ENCODE results near the gene SPARC.
"Not testable (repeated sequence)": the region's sequence is repeated elsewhere in the genome, so short reads cannot be mapped to it uniquely, and the experiment has no call there.

Gene SPARC, protein sequence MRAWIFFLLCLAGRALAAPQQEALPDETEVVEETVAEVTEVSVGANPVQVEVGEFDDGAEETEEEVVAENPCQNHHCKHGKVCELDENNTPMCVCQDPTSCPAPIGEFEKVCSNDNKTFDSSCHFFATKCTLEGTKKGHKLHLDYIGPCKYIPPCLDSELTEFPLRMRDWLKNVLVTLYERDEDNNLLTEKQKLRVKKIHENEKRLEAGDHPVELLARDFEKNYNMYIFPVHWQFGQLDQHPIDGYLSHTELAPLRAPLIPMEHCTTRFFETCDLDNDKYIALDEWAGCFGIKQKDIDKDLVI

DNA sequence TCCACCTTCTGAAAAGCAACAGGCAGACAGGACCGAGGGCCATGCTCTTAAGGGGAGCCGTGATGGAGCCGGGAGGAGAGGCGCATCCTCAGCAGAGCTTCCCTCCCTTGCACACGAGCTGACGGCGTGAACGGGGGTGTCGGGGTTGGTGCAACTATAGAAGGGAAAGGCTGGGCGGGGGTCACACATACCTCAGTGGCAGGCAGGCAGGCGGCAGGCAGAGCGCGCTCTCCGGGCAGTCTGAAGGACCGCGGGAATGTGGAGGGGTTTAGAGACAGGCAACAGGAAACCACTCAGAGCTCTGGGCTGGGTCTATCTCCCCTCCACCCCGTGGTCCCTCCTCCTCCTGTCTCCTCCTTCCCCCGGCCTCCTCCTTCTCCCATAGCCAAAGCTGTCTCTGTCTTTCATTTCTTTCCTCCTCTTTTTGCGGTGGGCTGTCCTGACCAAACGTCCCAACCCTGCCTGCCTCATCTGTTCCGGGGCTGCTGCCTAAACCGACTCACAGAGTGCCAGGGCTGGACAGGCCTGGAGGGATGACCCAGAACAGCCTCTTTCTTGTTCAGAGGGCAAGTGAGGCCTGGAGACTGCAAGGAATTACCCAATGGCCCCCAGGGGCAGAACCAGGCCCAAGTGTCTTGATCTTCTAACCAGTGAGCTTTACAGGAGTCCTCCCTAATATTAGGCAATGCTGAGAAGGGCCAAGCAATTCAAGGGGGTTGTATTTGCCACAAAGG lies at the start of gene SPARC:
Gene SPARC (minus strand): TSS at position 242 of the 734 bp plus-strand sequence. CDS start 10,727 bp downstream, outside the sequence.
- FAIRE-seq = peak; percentile 70

DNA sequence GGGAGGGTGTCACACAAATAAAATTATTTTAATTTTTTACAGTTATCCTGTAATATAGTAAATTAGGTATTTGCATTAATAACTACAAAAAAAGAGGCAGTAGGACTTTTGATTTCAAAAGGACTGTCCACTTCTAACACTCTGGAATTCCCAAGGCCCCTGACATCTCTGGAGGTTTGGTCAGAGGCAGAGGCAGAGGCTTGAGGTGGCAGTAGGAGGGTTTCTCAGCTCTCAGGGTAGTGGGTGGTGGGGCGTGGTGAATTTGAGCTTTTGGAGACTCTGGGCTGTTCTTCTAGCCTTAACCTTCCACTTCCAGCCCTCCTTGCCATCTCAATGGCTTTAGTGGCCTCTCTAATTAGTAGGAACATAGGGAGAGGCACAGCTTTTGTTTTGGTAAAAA lies 48.9 kb upstream of the SPARC start:
- no peak for FAIRE-seq

DNA sequence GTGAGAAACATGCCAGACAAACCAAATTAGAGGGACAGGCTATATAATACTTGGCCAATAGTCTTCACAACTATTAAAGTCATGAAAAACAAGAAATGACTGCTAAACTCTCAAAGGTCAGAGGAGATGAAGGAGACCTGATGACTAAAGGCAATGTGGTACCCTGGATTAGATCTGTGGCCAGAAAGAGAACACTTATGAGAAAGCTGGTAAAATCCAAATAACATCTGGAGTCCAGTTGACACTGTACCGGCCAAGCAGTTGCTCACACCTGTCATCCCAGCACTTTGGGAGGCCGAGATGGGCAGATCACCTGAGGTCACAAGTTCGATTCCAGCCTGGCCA lies 47.3 kb upstream of the SPARC start:
- no peak for FAIRE-seq

DNA sequence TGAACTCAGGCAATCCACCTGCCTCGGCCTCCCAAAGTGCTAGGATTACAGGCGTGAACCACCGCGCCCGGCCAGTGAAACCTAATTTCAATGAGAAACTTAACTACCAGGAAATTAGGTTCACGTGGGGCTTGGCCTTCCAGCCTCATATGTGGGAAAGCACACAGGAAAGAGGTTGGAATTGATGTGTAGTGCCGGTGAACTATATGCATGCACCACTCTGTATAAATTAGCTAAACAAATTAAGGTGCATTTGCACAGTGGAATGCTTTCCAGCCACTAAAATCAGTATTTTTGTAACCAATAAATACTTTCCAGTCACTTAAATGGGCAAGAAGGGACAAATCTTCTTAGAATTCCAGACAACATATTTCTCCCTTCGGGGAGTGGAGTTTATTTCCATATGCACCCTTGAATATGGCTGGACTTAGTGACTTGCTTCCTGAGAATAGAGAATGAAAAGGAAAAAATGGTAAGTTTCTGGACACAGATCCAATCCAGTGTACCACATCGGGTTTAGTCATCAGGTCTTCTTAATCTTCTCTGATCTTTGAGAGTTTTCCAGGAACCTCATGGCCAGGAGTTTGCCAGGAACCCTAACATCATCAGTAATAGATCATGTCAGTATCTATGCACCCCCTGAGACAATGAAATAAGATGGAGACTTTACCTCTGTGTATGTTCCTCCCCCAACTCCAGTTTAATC lies 46.8 kb upstream of the SPARC start:
- no peak for FAIRE-seq

DNA sequence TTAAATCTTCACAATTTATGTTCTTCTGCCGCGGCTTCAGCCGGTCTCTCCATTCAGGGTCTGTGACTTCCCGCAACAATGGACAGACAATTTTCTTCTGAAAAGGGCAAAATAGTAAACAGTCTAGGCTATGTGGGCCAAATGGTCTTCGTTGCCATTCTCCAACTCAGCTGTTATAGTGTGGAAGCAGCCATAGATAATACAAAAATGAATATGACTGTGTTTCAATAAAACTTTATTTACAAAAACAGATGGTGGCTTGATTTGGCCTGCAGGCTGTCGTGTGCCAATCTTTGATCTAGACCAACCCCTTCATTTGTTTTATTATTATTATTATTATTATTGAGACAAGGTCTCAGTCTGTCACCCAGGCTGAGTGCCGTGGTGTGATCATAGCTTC lies 43.7 kb upstream of the SPARC start:
- FAIRE-seq = no peak

DNA sequence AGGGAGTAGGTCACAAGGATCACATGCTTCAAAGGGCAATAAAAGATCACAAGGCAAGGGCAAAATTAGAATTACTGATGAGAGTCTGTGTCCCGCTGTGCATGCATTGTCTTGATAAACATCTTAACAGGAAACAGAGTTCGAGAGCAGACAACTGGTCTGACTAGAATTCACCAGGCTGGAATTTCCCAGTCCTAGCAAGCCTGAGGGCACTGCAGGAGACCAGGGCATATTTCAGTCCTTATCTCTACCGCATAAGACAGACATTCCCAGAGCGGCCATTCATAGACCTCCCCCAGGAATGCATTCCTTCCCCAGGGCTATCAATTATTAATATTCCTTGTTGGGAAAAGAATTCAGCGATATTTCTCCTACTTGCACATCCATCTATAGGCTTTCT lies 42.9 kb upstream of the SPARC start:
- FAIRE-seq = not testable (repeated sequence)

DNA sequence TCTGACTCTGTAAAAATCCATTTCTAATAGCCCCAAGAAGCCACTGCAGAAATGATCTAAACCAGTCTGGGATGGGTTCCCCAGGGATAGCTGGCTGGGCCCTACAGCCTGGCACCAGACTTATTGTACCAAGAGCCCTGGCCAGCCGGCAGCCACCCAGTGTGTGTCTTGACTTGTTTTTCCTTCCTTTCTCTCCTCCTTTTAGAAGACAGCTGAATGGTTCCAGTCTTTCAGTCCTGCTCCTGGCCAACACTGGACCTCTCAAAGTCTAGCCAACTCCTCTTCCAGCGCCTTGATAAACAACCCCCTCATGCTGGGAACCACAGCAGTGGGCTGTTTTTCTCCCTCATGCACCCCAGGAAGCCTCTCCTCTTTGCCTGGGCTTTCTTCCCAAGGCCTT lies 37.6 kb upstream of the SPARC start:
- FAIRE-seq = no peak

DNA sequence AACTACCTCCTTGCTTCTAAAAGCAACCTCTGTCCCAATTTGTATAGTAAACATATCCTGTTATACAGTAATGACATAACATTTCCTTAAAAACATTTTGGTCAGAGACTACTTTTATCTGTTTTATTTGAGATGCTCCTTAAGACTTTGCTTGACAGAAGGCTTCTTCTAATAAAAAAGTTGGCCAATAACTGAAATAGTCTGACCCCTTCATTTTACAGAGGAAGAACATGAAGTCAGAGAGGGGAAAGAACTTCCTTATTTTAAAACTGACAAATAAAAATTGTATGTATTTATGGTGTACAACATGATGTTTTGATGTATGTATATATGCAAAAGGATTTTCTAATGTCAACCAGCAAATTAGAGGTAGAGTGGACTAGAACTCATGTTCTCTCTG lies 35.8 kb upstream of the SPARC start:
- no peak for FAIRE-seq

DNA sequence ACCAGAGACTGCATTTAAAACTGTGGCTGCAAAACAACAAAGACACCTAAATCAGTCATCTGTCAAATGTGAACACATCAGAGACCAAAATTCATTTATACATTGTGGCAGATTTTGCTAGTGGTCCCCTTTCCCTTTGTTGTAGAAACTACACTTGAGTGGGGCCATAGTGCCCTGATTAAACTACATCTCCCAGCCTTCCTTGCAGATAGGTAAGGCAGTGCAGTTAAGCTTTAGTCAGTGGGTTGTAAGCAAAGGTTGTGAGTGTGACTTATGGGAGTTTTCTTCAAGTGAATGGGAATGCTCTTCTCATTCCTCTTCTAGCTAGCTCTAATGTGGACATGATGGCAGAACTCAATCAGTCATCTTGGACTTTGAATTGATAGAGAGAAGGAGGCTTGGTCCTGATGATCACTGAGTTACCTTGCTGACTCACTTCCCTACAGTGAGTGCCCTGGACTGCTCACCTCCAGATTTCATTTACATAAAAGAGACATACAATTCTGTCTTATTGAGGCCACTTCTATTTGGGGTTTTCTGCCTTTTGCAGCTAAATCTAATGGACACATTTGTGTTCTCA lies 35.2 kb upstream of the SPARC start:
- no peak for FAIRE-seq

DNA sequence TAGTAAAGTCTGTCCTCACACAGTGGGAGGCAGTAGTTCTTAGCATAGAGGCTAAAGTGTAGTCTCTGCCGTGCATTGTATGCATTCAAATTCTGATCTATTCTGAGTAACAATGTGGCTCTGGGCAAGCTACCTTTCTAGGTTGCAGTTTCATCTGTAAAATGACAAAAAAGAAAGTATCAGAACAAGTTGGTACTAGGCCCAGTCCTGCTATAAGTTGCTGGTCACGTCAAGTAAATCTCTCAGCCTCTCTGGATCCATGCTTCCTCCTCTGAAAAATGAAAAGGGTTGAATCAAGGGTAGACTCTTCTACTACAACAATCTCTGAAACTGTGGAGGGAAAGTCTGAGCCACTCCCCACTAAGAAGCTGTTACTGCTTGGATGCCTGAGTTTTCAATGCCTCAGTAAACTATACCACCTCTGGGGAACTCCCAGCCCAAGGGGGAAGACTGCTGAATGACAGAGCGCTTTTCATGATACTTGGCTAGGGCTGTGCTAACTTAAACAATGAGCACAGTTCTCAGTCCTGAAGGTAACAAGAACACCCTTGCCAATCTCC lies 34.5 kb upstream of the SPARC start:
- no peak for FAIRE-seq

DNA sequence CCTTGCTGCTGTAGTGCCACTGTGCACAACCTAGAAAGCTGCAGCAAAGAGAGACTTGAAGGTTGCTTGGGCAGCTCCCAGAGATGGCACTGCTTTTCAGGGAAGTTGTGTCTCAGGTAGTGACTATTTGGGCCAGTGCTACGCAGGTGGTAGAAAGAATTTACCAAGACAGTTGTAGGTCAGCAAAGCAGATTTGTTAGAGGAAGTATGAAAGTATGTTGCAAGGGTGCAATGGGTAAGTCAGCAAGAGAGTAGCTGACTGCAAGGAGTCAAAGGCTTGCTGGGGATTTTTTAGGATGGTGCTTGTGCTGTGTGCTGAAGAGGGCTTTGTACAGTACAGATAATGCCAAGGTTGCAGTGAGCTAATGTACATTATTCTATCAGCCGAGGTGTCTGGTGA lies 33.5 kb upstream of the SPARC start:
- no peak for FAIRE-seq

DNA sequence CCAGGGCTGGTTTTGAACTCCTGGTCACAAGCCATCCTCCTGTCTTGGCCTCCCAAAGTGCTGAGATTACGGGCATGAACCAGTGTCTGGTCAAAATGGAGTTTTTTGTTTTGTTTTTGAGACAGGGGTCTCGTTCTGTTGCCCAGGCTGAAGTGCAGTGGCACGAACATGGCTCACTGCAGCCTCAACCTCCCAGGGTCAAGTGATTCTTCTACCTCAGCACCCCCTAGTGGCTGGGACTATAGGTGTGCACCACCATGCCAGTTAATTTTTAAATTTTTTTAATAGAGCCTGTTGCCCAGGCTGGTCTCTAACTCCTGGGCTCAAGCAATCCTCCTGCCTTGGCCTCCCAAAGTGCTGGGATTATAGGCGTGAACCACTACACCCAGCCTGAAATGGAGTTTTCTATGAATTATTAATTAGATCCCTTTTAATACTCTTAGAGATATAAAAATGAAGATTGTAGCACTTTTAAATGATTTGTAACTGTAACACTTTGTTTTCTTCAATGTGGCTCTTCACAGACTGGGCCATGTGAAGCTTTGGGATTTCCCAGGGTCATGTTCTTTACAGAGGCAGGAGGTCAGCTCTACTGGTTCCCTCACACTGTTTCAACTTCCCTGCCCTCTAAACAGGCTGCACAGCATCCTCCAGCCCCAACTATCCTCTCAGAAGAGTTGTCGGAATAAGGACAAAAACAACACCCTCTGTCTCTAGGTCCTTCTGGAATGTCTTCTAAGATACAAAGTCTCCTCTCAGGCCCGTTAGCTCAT lies 32.7 kb upstream of the SPARC start:
- FAIRE-seq = no peak

DNA sequence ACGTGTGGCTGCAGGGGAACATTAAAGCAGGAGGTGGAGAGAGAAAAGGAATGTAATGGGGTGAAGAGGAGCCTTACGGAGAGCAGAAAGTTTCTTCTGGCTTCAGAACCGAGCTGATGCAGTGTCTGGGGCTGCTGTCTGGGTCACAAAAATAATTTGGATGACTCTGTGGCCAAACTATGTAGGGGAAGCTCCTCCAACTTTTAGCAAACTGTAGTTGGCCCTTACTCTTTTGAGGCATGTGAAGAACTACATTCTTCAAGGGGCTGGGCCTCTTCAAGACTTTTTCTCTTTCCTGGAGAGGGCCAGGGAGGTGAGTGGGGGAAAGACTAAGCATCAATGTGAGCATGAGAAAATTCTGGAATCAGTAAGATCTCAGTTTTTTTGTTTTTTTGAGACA lies 31.9 kb upstream of the SPARC start:
- FAIRE-seq = no peak

DNA sequence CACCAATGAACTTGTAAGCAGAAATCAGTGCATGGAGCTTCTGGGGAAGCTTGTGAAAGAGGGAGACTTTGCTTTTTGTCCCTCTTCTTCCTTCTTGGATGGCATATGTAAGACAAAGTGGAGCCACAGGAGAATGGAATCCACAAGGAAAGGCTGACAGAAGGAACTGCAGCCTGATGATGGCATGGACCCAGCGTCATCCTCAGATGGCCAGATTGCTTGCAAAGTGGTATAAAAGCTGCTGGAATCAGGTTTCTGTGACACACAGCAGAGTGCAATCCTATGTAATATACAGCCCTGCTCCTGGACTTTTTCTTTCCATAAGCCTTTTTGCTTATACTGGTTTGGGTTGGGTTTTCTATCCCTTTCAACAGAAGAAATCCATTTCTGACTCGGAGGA lies 31.4 kb upstream of the SPARC start:
- no peak for FAIRE-seq

DNA sequence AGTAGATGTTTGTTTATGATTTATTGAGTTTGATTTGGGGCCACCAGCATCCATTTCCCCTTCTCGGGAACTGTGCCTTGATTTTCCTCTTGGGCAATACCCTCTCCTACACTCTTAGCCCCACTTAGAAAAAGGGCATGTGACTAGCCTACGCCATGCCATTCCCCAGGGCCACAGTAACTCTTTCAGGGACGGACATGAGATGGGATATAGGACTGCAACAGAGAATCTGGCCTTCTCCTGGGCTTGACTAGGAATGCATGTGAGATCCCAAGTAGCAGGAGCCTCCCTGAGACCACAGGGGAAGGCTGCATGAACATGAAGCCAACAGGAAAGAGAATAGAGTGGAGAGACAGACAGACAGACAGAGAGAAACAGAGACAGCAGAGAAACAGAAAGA lies 30.7 kb upstream of the SPARC start:
- no peak for FAIRE-seq

DNA sequence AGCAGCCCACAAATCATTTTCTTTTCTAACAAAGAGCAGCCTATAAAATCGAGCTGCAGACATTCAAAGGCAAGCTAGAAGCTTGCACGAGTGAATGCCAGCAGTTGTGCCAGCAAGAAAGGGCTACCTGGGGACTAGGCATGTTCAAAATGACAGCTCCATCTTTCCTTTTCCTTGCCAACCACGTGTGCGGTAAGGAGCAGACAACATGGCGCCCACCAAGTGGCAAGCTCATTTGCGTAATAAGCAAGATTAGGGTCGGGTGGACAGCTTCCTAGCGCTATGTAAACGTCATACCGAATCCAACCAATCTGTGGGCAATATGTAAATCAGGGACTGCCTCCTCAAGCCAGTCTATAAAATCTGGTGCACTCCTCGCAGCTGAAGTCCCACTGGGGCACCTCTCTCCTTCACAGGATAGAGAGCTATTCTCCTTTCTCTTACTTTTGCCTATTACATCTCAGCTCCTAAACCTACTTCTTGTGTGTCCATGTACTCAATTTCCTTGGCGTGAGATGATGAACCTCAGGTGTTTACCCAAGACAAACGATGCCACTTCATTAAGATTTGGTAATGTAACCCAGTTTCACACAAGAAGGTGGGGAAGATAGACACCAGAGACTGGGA lies 22.5 kb upstream of the SPARC start:
- FAIRE-seq = no peak

DNA sequence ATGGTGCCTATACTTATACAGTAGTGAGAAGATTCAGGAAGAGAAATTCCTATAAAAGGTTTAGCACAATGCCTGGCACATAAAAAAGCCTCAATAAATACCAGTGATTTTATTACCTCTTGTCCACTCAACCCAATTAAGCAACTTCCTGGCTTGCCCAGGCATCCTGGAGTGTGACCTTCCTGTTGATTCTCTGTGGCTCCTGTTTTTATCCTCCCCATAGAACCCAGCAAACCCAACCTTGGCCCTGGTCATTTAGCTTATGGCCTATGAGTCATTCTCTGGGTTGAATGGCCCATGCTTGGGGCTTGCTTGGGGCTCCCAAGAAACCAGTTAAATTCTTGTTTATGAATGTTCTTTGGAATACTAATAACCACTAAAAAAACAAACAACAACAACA lies 21.4 kb upstream of the SPARC start:
- FAIRE-seq = peak; percentile 46

DNA sequence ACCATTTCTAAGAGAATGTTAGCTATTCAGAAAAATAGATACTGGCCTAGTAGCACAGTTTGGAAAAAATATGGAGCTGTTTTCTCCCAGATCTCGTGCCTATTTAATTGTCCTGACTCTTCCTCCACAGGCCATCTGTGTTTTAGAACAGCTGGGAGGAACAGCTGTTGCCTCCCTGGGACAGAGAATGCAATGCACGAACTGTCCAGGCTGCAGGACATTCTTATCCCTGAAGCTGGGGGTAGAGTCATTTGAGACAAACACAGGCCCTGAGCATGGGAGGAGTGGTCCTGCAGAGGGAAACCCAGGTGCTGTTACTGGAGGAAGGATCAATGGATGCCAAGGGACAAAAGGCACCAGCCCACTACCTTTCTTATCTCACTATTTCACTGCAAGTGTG lies 20.9 kb upstream of the SPARC start:
- peak; percentile 58 for FAIRE-seq

DNA sequence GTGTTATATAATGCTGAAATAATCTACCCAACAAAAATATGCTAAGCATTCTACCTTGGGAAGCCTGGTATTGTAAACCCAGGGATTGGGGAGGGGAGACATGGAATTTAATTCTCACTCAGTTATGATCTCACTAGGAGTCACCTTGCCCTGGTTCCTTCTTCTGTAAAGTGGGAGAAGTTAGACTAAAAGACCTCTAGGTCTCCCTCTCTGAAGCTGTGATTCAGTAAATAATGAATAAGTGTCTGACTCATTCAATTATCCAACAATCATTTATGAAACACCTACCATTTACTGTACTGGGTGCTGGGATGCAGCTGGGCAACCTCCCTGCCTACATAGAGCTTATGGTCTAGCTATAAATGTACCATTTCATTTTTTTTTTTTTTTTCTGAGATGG lies 20.2 kb upstream of the SPARC start:
- FAIRE-seq = no peak

DNA sequence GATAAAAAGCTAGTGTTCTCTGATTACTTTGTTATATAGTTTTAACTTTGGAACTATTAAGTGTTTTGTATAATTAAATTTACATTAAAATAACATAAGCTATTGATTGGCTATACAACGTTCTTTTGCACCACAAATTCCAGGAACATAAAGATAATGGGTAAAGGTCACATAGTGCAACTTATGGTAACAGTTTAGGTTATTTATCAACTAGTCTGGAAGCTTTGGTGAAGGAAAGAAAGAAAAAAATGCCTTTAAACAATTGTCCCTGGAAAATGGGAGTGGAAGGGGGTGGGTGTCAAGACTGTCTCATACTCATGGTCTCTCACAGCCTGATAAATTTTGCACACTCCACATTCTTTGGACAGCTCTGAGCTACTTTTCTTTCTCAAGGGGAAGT lies 17.1 kb upstream of the SPARC start:
- FAIRE-seq = no peak

DNA sequence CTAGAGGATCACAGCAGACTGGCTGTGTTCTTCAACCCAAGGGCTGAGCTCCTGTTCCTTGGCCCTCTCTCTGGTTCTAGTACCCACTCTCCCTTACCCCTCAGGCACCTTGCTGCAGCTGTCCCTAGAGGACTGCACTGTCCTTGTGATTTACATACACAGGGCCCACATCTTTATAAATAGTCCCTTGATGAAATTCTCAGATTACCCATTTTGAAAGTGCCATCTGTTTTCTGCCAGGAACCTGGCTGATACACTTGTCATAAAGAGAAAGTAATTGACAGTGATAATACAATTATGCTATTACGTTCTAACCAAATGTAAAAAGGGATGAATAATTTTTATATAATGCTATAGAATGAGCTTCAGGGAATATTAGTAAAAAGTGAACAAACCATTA lies 16.5 kb upstream of the SPARC start:
- no peak for FAIRE-seq

DNA sequence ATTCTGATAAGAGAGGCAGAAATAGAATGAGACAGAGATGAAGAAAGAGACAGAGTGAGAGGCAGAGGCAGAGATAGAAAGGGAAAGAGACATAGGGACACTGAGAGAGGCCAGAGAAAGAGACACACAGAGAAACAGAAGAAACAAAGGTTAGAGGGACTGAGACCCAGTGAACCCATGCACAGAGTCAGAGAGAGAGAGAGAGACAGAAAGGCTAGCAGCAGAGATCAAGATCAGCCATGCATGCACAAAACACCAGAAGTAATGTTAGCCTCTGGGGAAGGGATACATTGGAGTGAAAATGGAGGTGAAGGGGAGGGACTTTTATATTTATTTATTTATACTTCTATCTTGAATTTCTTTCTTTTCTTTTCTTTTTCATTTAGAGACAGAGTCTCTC lies 14.1 kb upstream of the SPARC start:
- FAIRE-seq = no peak
